HUES48 (cell line): ENCODE measurements around the gene ADAMTS4.

ENCODE experiments used
- H3K27ac ChIP-seq: one replicate; pipeline ENCODE4 v1.7.0; 2013; ENCODE audit warnings: low read depth, low read length, inconsistent platforms
- H3K27me3 ChIP-seq: 2 replicates; pipeline ENCODE4 v1.6.1; 2013; ENCODE audit warnings: mild to moderate bottlenecking, low read length; ENCODE audit not compliant: control insufficient read depth, insufficient read depth
- H3K36me3 ChIP-seq: 2 replicates; pipeline ENCODE4 v1.6.1; 2013; ENCODE audit warnings: low read length; ENCODE audit not compliant: control insufficient read depth, insufficient read depth
- H3K4me1 ChIP-seq: 2 replicates; pipeline ENCODE4 v1.6.1; 2013; ENCODE audit warnings: mild to moderate bottlenecking, low read length; ENCODE audit not compliant: control insufficient read depth, insufficient read depth
- H3K4me3 ChIP-seq: 2 replicates; pipeline ENCODE4 v1.5.1; 2013; ENCODE audit warnings: mild to moderate bottlenecking, low read depth, low read length
- H3K9ac ChIP-seq: 2 replicates; pipeline ENCODE4 v1.6.1; 2013; ENCODE audit warnings: mild to moderate bottlenecking, low read depth, low read length, moderate library complexity
- H3K9me3 ChIP-seq: 2 replicates; pipeline ENCODE4 v1.6.1; 2013; ENCODE audit warnings: low read length; ENCODE audit not compliant: control insufficient read depth, insufficient read depth

Gene ADAMTS4

GRCh38 chr1:161159087-161159912 lies 39.6 kb downstream of the ADAMTS4 start, which contains the start of gene USP21:
Gene USP21 (plus strand): TSS chr1:161159500. CDS start chr1:161160641, 1,141 bp downstream.
- peak within 1 kb of the TSS; percentile 83 for H3K27ac ChIP-seq
- peak within 1 kb of the TSS; percentile 78 for H3K4me3 ChIP-seq
- no peaks in the 10 kb centered on the region for H3K9me3 ChIP-seq
- H3K9ac ChIP-seq, result peak within 1 kb of the TSS; percentile 75
- H3K36me3 ChIP-seq, result peaks cover 49% of the 10 kb centered on the region
- H3K4me1 ChIP-seq, result peaks cover 3% of the 10 kb centered on the region; the same call in 1 of the 2 replicates
- H3K27me3 ChIP-seq, result no peaks in the 10 kb centered on the region

- Histone ChIP-seq H3K27me3 (no peaks in the 10 kb centered on the region), H3K4me1 (peaks cover 3% of the 10 kb centered on the region; the same call in 1 of the 2 replicates), H3K4me3 (peak overlapping the region; percentile 78), H3K36me3 (peaks cover 41% of the 10 kb centered on the region), H3K27ac (peak overlapping the region; percentile 83), H3K9me3 (no peaks in the 10 kb centered on the region), H3K9ac (no peak overlapping the region)
These were observed 40.4 kb downstream of the ADAMTS4 start for GRCh38 chr1:161158316-161159010.

GRCh38 chr1:161157867-161158266 lies 41.0 kb downstream of the ADAMTS4 start:
- Histone ChIP-seq H3K27ac (no peak overlapping the region), H3K9ac (no peak overlapping the region), H3K36me3 (peaks cover 35% of the 10 kb centered on the region), H3K4me3 (no peak overlapping the region), H3K27me3 (no peaks in the 10 kb centered on the region), H3K4me1 (peaks cover 3% of the 10 kb centered on the region), H3K9me3 (no peaks in the 10 kb centered on the region)

GRCh38 chr1:161153682-161154337 lies 45.0 kb downstream of the ADAMTS4 start, which contains the start of gene UFC1:
Gene UFC1 (plus strand): TSS chr1:161153978. CDS start chr1:161153998, 20 bp downstream.
- Histone ChIP-seq H3K4me3 (peak within 1 kb of the TSS; percentile 80), H3K36me3 (peaks cover 19% of the 10 kb centered on the region), H3K9me3 (no peaks in the 10 kb centered on the region), H3K27ac (peak within 1 kb of the TSS; percentile 94), H3K27me3 (no peaks in the 10 kb centered on the region), H3K4me1 (no peaks in the 10 kb centered on the region; the same call in 1 of the 2 replicates), H3K9ac (peak within 1 kb of the TSS; percentile 96)

- Histone ChIP-seq H3K4me3 (peak overlapping the region; percentile 80), H3K9me3 (no peaks in the 10 kb centered on the region), H3K36me3 (peaks cover 15% of the 10 kb centered on the region), H3K27ac (peak overlapping the region; percentile 94), H3K9ac (no peak overlapping the region), H3K4me1 (no peaks in the 10 kb centered on the region; the same call in 1 of the 2 replicates), H3K27me3 (no peaks in the 10 kb centered on the region)
These were observed 45.7 kb downstream of the ADAMTS4 start for GRCh38 chr1:161153176-161153575.

- Histone ChIP-seq H3K4me1 (no peaks in the 10 kb centered on the region), H3K9me3 (no peaks in the 10 kb centered on the region), H3K27ac (no peak overlapping the region), H3K9ac (no peak overlapping the region), H3K27me3 (no peaks in the 10 kb centered on the region), H3K4me3 (no peak overlapping the region), H3K36me3 (no peaks in the 10 kb centered on the region)
These were observed 53.0 kb downstream of the ADAMTS4 start for GRCh38 chr1:161145832-161146231.

- no peak overlapping the region for H3K9ac ChIP-seq
- no peak overlapping the region for H3K4me3 ChIP-seq
- H3K27ac ChIP-seq, result no peak overlapping the region
- no peaks in the 10 kb centered on the region for H3K27me3 ChIP-seq
- no peaks in the 10 kb centered on the region for H3K4me1 ChIP-seq
- no peaks in the 10 kb centered on the region for H3K36me3 ChIP-seq
- no peaks in the 10 kb centered on the region for H3K9me3 ChIP-seq
These were observed 58.0 kb downstream of the ADAMTS4 start for GRCh38 chr1:161140755-161141400.

- no peaks in the 10 kb centered on the region for H3K27me3 ChIP-seq
- no peak overlapping the region for H3K27ac ChIP-seq
- H3K4me3 ChIP-seq, result no peak overlapping the region
- H3K9ac ChIP-seq, result no peak overlapping the region
- H3K9me3 ChIP-seq, result no peaks in the 10 kb centered on the region
- H3K4me1 ChIP-seq, result no peaks in the 10 kb centered on the region
- H3K36me3 ChIP-seq, result no peaks in the 10 kb centered on the region
These were observed 59.1 kb downstream of the ADAMTS4 start for GRCh38 chr1:161139766-161140165.

- Histone ChIP-seq H3K9ac (no peak overlapping the region), H3K27me3 (no peaks in the 10 kb centered on the region), H3K27ac (no peak overlapping the region), H3K36me3 (no peaks in the 10 kb centered on the region), H3K9me3 (no peaks in the 10 kb centered on the region), H3K4me1 (no peaks in the 10 kb centered on the region), H3K4me3 (no peak overlapping the region)
These were observed 60.4 kb downstream of the ADAMTS4 start for GRCh38 chr1:161138431-161138830.

- H3K9ac ChIP-seq, result no peak overlapping the region
- H3K4me1 ChIP-seq, result no peaks in the 10 kb centered on the region
- H3K27ac ChIP-seq, result no peak overlapping the region
- H3K4me3 ChIP-seq, result no peak overlapping the region
- H3K27me3 ChIP-seq, result no peaks in the 10 kb centered on the region
- H3K36me3 ChIP-seq, result no peaks in the 10 kb centered on the region
- H3K9me3 ChIP-seq, result no peaks in the 10 kb centered on the region
These were observed 61.0 kb downstream of the ADAMTS4 start for GRCh38 chr1:161137881-161138280.
